K562 (cell line): ENCODE results near the gene LRCH1. TPM values are rescaled to one million over a fixed set of nuclear protein-coding genes. Genes with fewer than 3 reads are reported as not detected.

Experiments
- C11orf30 ChIP-seq: fragments of 450-650 bp; IDR thresholded peaks from 2 replicates; pipeline ENCODE4 v1.6.1; 2016; ENCODE audit warnings: low read depth, mild to moderate bottlenecking
- CBX8 ChIP-seq: fragments of 200-600 bp; sonication (generic); IDR thresholded peaks from 2 replicates; pipeline ENCODE4 v1.6.1; 2012; ENCODE audit warnings: borderline replicate concordance, mixed run types, low read depth, mild to moderate bottlenecking, moderate library complexity, mixed read lengths, low read length, control low read depth, inconsistent platforms; ENCODE audit not compliant: poor library complexity, severe bottlenecking; ENCODE audit errors: extremely low read depth
- FOXJ3 ChIP-seq: sonication (generic); formaldehyde crosslinking; IDR thresholded peaks from 2 replicates; pipeline ENCODE4 v1.4.0; 2020; ENCODE audit warnings: mild to moderate bottlenecking, missing genetic modification reagents
- FOXM1 ChIP-seq, 2 experiments: fragments of 450-650 bp in 1 of 2; sonication (generic) in 1 of 2; formaldehyde crosslinking in 1 of 2; IDR thresholded peaks; 2 replicates each; pipeline versions ENCODE4 v1.6.1 to v1.9.0; 2017 to 2022; ENCODE audit warnings: low read depth in 2 of 2, mild to moderate bottlenecking in 2 of 2, missing genetic modification reagents in 1 of 2, moderate library complexity in 1 of 2
- NCOA4 ChIP-seq: fragments of 450-650 bp; IDR thresholded peaks from 2 replicates; pipeline ENCODE4 v1.6.1; 2018; ENCODE audit warnings: mild to moderate bottlenecking; ENCODE audit not compliant: partially characterized antibody
- NR2C2 ChIP-seq, 2 experiments: fragments of 200-800 bp in 1 of 2; sonication (Bioruptor generic) in 1 of 2; sonication (generic) in 1 of 2; formaldehyde crosslinking in 1 of 2; IDR thresholded peaks; 2 replicates each; pipeline versions ENCODE4 v1.6.1 to v1.8.0; 2016 to 2022; ENCODE audit warnings: mild to moderate bottlenecking in 1 of 2, missing compliant biosample characterization in 1 of 2, missing genetic modification characterization in 1 of 2, missing genetic modification reagents in 1 of 2
- NRF1 ChIP-seq, 2 experiments: fragments of 450-650 bp; IDR thresholded peaks in 1 of 2; conservative IDR thresholded peaks in 1 of 2; 2 replicates each; pipeline ENCODE4 v1.6.1; 2014; ENCODE audit warnings: mild to moderate bottlenecking in 2 of 2
- RB1 ChIP-seq: fragments of 450-650 bp; IDR thresholded peaks from 2 replicates; pipeline ENCODE4 v1.6.1; 2017; ENCODE audit warnings: low read depth, mild to moderate bottlenecking
- RBBP5 ChIP-seq: fragments of 200-600 bp; sonication (generic); IDR thresholded peaks from 2 replicates; pipeline ENCODE4 v1.6.1; 2012; ENCODE audit warnings: borderline replicate concordance, mild to moderate bottlenecking, low read length, control low read depth, inconsistent platforms; ENCODE audit not compliant: insufficient read depth, poor library complexity, severe bottlenecking
- SMC3 ChIP-seq: conservative IDR thresholded peaks from 2 replicates; pipeline ENCODE4 v1.6.1; 2011; ENCODE audit warnings: low read depth, low read length, improper control_type of control experiment; ENCODE audit not compliant: insufficient read depth
- TCF7 ChIP-seq: sonication (generic); IDR thresholded peaks from 2 replicates; pipeline ENCODE4 v1.6.1; 2016; ENCODE audit warnings: antibody characterized with exemption, borderline replicate concordance
- TOE1 ChIP-seq, 2 experiments: fragments of 450-650 bp in 1 of 2; sonication (generic) in 1 of 2; formaldehyde crosslinking in 1 of 2; IDR thresholded peaks; 2 replicates each; pipeline versions ENCODE4 v1.7.1 to v1.8.0; 2016 to 2022; ENCODE audit warnings: borderline replicate concordance in 2 of 2, mild to moderate bottlenecking in 2 of 2, antibody characterized with exemption in 1 of 2, inconsistent platforms in 1 of 2, low read depth in 1 of 2, missing genetic modification reagents in 1 of 2, moderate library complexity in 1 of 2
- WHSC1 ChIP-seq: IDR thresholded peaks from one replicate; pipeline ENCODE4 v1.6.1; 2012; ENCODE audit warnings: low read length, control low read depth, inconsistent platforms
- ZFX ChIP-seq: sonication (generic); formaldehyde crosslinking; IDR thresholded peaks from 2 replicates; pipeline ENCODE4 v1.8.0; 2022; ENCODE audit warnings: mild to moderate bottlenecking, missing genetic modification reagents, moderate library complexity
- ZNF124 ChIP-seq: sonication (generic); formaldehyde crosslinking; IDR thresholded peaks from 2 replicates; pipeline ENCODE4 v1.8.1; 2022; ENCODE audit warnings: missing genetic modification reagents
- ZNF232 ChIP-seq: sonication (generic); formaldehyde crosslinking; IDR thresholded peaks from 2 replicates; pipeline ENCODE4 v1.8.0; 2022; ENCODE audit warnings: mild to moderate bottlenecking, missing genetic modification reagents
- ZNF316 ChIP-seq: fragments of 450-650 bp; IDR thresholded peaks from 2 replicates; pipeline ENCODE4 v1.6.1; 2016
- ZNF717 ChIP-seq: fragments of 250-450 bp; sonication (Bioruptor Pico); IDR thresholded peaks from 2 replicates; pipeline ENCODE4 v1.5.0; 2021
- polyA plus RNA-seq, 8 experiments: library from polyadenylated mRNA; depleted of rRNA in 4 of 8; stranded (reverse) in 5 of 8; unstranded in 3 of 8; fragments of >200 nt; fragmentation: Nextera tagmentation in 2 of 8; fragmentation: Illumina TruSeq in 1 of 8; extraction: Ambion mirVana in 2 of 8; extraction: Trizol in 1 of 8; gene quantifications; 2 replicates each; pipeline versions ENCODE4 v1.2.1 to v1.2.3, GENCODE V29; 2011 to 2014; ENCODE audit warnings: inconsistent platforms in 1 of 8, missing spikeins in 1 of 8
- total RNA-seq, 7 experiments: library from RNA; depleted of rRNA in 6 of 7; stranded (reverse); fragments of >200 nt in 6 of 7; fragmentation: Illumina TruSeq in 2 of 7; extraction: Trizol in 2 of 7; gene quantifications; 2 replicates each; pipeline versions ENCODE4 v1.2.1 to v1.2.3, GENCODE V29; 2011 to 2021; ENCODE audit warnings: low replicate concordance in 1 of 7
- TF ChIP-seq, protein P1 (sequence below): IDR thresholded peaks from 3 replicates; pipeline ENCODE4 v1.6.1; 2011; ENCODE audit warnings: borderline replicate concordance, mild to moderate bottlenecking, moderate library complexity; ENCODE audit not compliant: insufficient read length; ENCODE audit errors: extremely low read depth
- TF ChIP-seq, protein P2 (sequence below): fragments of 250-450 bp; sonication (Bioruptor Pico); IDR thresholded peaks from 2 replicates; pipeline ENCODE4 v1.8.0; 2021; ENCODE audit warnings: borderline replicate concordance, mild to moderate bottlenecking, moderate library complexity; ENCODE audit not compliant: poor library complexity, severe bottlenecking
- TF ChIP-seq, protein P3 (sequence below): sonication (generic); formaldehyde crosslinking; IDR thresholded peaks from 2 replicates; pipeline ENCODE4 v1.8.0; 2022; ENCODE audit warnings: missing genetic modification reagents, mild to moderate bottlenecking, moderate library complexity, borderline replicate concordance

LRCH1 gene
- total and polyA plus RNA-seq, 9 of the 15 experiments (the other 6 are each of a cell fraction or from before 2014, with no cell fraction given): 1.1 to 6.8 (median 3.7) TPM

DNA sequence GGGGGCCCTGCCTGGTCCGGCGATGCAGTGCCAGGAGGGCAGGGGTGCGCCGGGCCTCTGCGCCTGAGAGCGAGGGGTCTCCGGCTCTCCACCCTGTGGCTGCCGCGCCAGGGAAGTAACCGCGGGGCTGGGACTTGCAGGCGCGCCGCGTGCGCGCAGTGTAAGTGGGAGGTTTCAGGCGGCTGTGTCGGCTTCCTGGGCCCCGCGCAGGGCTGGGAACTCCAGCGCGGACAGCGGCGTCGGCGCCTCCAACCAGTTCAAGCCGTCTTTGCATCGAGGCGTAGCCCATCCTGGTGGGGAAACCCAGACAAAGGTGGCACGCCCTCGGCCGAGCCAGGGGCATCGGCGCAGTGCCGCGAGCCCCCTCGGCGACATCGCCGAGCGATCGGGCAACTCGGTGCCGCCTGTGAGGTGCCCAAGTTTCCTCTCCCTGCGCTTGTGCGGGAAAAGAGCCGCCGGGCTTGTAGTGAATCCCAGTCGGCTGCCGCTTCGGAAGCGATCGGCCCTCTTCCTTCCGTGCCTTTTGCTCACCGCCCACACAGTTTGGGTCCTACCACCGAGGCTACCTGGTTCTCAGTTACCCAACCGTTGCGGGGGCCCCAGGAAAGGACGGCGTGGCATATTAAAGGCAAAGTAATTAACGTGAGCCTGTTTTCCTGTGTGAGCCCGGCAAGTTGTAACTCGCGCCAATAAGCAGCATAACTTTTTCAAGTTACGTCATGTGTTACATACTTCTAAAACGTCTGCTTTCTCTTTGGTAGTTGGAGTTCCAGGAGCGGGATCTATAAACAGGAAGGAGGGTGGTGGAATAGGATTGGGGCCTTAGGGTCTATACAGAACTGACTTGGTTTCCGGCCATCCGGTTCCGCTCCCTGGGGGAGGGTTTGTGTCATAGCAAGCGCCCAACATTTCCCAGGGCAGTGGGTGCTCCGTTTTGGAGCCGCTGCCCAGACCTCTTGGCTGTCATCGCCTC, 1.2 kb downstream of the LRCH1 start (continued):
- TF ChIP-seq CBX8: no peak
- TF ChIP-seq, protein P1, sequence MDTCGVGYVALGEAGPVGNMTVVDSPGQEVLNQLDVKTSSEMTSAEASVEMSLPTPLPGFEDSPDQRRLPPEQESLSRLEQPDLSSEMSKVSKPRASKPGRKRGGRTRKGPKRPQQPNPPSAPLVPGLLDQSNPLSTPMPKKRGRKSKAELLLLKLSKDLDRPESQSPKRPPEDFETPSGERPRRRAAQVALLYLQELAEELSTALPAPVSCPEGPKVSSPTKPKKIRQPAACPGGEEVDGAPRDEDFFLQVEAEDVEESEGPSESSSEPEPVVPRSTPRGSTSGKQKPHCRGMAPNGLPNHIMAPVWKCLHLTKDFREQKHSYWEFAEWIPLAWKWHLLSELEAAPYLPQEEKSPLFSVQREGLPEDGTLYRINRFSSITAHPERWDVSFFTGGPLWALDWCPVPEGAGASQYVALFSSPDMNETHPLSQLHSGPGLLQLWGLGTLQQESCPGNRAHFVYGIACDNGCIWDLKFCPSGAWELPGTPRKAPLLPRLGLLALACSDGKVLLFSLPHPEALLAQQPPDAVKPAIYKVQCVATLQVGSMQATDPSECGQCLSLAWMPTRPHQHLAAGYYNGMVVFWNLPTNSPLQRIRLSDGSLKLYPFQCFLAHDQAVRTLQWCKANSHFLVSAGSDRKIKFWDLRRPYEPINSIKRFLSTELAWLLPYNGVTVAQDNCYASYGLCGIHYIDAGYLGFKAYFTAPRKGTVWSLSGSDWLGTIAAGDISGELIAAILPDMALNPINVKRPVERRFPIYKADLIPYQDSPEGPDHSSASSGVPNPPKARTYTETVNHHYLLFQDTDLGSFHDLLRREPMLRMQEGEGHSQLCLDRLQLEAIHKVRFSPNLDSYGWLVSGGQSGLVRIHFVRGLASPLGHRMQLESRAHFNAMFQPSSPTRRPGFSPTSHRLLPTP: no peak
- no peak for TF ChIP-seq ZNF232 (CRISPR knock-in tag)
- TF ChIP-seq WHSC1: no peak
- no peak for TF ChIP-seq TCF7
- no peak for TF ChIP-seq TOE1 (IDR thresholded peaks at IDR 0.05; ENCODE audit: borderline replicate concordance)
- no peak for TF ChIP-seq TOE1 (CRISPR knock-in tag; IDR thresholded peaks at IDR 0.05; ENCODE audit: borderline replicate concordance, low read depth)
- TF ChIP-seq ZFX: peak; percentile 57
- TF ChIP-seq NCOA4: no peak
- TF ChIP-seq ZNF717: no peak
- no peak for TF ChIP-seq ZNF124 (CRISPR knock-in tag)
- peak; percentile 29 for TF ChIP-seq RBBP5
- no peak for TF ChIP-seq SMC3
- TF ChIP-seq NRF1 (conservative IDR thresholded peaks at IDR 0.05 in 1 of 2, IDR thresholded peaks at IDR 0.05 in 1 of 2): peak; percentile 65 to 75
- TF ChIP-seq, protein P2, sequence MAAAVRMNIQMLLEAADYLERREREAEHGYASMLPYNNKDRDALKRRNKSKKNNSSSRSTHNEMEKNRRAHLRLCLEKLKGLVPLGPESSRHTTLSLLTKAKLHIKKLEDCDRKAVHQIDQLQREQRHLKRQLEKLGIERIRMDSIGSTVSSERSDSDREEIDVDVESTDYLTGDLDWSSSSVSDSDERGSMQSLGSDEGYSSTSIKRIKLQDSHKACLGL: no peak
- no peak for TF ChIP-seq NR2C2 (CRISPR knock-in tag; IDR thresholded peaks at IDR 0.05)
- no peak for TF ChIP-seq NR2C2 (tag; IDR thresholded peaks at IDR 0.05)
- no peak for TF ChIP-seq RB1
- no peak for TF ChIP-seq ZNF316
- TF ChIP-seq C11orf30: no peak
- no peak for TF ChIP-seq FOXM1 (IDR thresholded peaks at IDR 0.05; ENCODE audit: low read depth)
- no peak for TF ChIP-seq FOXM1 (CRISPR knock-in tag; IDR thresholded peaks at IDR 0.05; ENCODE audit: low read depth)
- TF ChIP-seq, protein P3, sequence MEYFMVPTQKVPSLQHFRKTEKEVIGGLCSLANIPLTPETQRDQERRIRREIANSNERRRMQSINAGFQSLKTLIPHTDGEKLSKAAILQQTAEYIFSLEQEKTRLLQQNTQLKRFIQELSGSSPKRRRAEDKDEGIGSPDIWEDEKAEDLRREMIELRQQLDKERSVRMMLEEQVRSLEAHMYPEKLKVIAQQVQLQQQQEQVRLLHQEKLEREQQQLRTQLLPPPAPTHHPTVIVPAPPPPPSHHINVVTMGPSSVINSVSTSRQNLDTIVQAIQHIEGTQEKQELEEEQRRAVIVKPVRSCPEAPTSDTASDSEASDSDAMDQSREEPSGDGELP (CRISPR knock-in tag): no peak; the same call in 1 of the 2 replicates
- TF ChIP-seq FOXJ3 (CRISPR knock-in tag): no peak
